Natural killer cell (primary cell): Measurements from ENCODE around the gene TEX10. TPM values are rescaled to one million over a fixed set of nuclear protein-coding genes. Genes with fewer than 3 reads are reported as not detected.

Experiments used
- ATAC-seq, 3 donors: fragments of 150-1000 bp in 2 of 3; fragments of 200-7000 bp in 1 of 3; cut with Tn5 transposase; 1 replicate in 1 of 3; 2 replicates in 2 of 3; pipeline ENCODE4 v1.10.0; 2021; ENCODE audit warnings: mild to moderate bottlenecking in 2 of 3, moderate library complexity in 2 of 3
- DNase-seq, 2 donors: peaks; one replicate each; pipeline versions ENCODE4 v3.0.0 to v3.0.0-alpha.2; 2013 to 2021; ENCODE audit warnings: mixed read lengths in 1 of 2
- H3K27ac ChIP-seq: one replicate; pipeline ENCODE4 v1.5.1; 2013; ENCODE audit warnings: mild to moderate bottlenecking, low read length
- H3K27me3 ChIP-seq: one replicate; pipeline ENCODE4 v1.6.1; 2013; ENCODE audit warnings: low read length; ENCODE audit not compliant: control insufficient read depth, insufficient read depth
- H3K36me3 ChIP-seq: one replicate; pipeline ENCODE4 v1.6.1; 2013; ENCODE audit warnings: low read length; ENCODE audit not compliant: control insufficient read depth, insufficient read depth
- H3K4me1 ChIP-seq: one replicate; pipeline ENCODE4 v1.6.1; 2013; ENCODE audit warnings: low read length; ENCODE audit not compliant: control insufficient read depth, insufficient read depth
- H3K4me3 ChIP-seq: one replicate; pipeline ENCODE4 v1.5.1; 2013; ENCODE audit warnings: low read length
- H3K9me3 ChIP-seq: one replicate; pipeline ENCODE4 v1.6.1; 2013; ENCODE audit warnings: low read length; ENCODE audit not compliant: control insufficient read depth, insufficient read depth
- H3K27ac Mint-ChIP-seq, 2 donors: one replicate each; pipeline ENCODE4 v1.8.0; 2022; ENCODE audit warnings: mild to moderate bottlenecking in 2 of 2, mixed read lengths in 2 of 2, moderate library complexity in 1 of 2
- H3K27me3 Mint-ChIP-seq, 2 donors: one replicate each; pipeline ENCODE4 v1.8.0; 2022; ENCODE audit warnings: low read depth in 2 of 2, mixed read lengths in 2 of 2
- H3K36me3 Mint-ChIP-seq: one replicate; pipeline ENCODE4 v1.8.0; 2022; ENCODE audit warnings: mixed read lengths
- H3K4me1 Mint-ChIP-seq, 2 donors: one replicate each; pipeline ENCODE4 v1.8.0; 2022; ENCODE audit warnings: mixed read lengths in 2 of 2
- H3K4me3 Mint-ChIP-seq: one replicate; pipeline ENCODE4 v1.8.0; 2022; ENCODE audit warnings: mild to moderate bottlenecking, moderate library complexity, mixed read lengths
- H3K9me3 Mint-ChIP-seq, 2 donors: one replicate each; pipeline ENCODE4 v1.8.0; 2022; ENCODE audit warnings: mixed read lengths in 2 of 2
- CTCF ChIP-seq: fragments of 200-600 bp; IDR thresholded peaks from one replicate; pipeline ENCODE4 v1.8.0; 2022; ENCODE audit warnings: antibody characterized with exemption
- WGBS: methylation state at CpG from one replicate; pipeline ENCODE4 v1.1.7; 2013; ENCODE audit warnings: missing lambda C conversion rate; ENCODE audit not compliant: insufficient coverage; 5-methylcytosine and 5-hydroxymethylcytosine counted together
- intact Hi-C: fragments of 100-400 bp; cut with micrococcal nuclease; formaldehyde crosslinking; loops from one replicate; pipeline ENCODE4 v1.14.2; 2022
- total RNA-seq, 4 donors: library from RNA; stranded (reverse); fragments of 120-200 nt in 1 of 4; gene quantifications; one replicate each; pipeline versions ENCODE4 v1.2.3 to v1.2.4, GENCODE V29; 2013 to 2022

The TEX10 gene
- total RNA-seq, 3 donors from 2014 or later (not counting 1 experiment from before 2014, with no cell fraction given) = 11.1 to 15.9 (median 13.2) TPM

- Mint-ChIP-seq H3K4me1 (peaks cover 4 to 13% of the 10 kb centered on the region in 2 donors), H3K27me3 (no peaks in the 10 kb centered on the region), H3K27ac (no peak overlapping the region), H3K36me3 (no peaks in the 10 kb centered on the region), H3K9me3 (no peaks in the 10 kb centered on the region), H3K4me3 (no peak overlapping the region)
- no peaks in the 10 kb centered on the region for H3K27me3 ChIP-seq
- H3K4me3 ChIP-seq = no peak overlapping the region
- 75% methylated on average over 1 of the region's 3 CpGs for WGBS
- ATAC-seq (no peak), DNase-seq (no peak)
- H3K27ac ChIP-seq = no peak overlapping the region
- no peak for TF ChIP-seq CTCF
- H3K9me3 ChIP-seq = no peaks in the 10 kb centered on the region
- no peaks in the 10 kb centered on the region for H3K4me1 ChIP-seq
- H3K36me3 ChIP-seq = no peaks in the 10 kb centered on the region
- intact Hi-C loops = loop anchor here (10.0 kb wide), 2 partner anchors 236 to 274 kb away; no protein-coding TSS in a partner anchor
Measured at GRCh38 chr9:100359057-100359456, 6.3 kb upstream of the TEX10 start.

- Histone ChIP-seq H3K4me1 (no peaks in the 10 kb centered on the region), H3K27ac (no peak overlapping the region), H3K36me3 (no peaks in the 10 kb centered on the region), H3K27me3 (no peaks in the 10 kb centered on the region), H3K4me3 (no peak overlapping the region), H3K9me3 (no peaks in the 10 kb centered on the region)
- DNase-seq (no peak), ATAC-seq (no peak)
- WGBS = no CpG with 5 or more reads among the region's 1 CpG
- H3K9me3 Mint-ChIP-seq = no peaks in the 10 kb centered on the region
- TF ChIP-seq CTCF = no peak
- H3K27ac Mint-ChIP-seq = no peak overlapping the region
- intact Hi-C loops = loop anchor here (10.0 kb wide), 2 partner anchors 237 to 273 kb away; no protein-coding TSS in a partner anchor
- H3K4me1 Mint-ChIP-seq = peaks cover 16 to 21% of the 10 kb centered on the region in 2 donors
- no peaks in the 10 kb centered on the region for H3K36me3 Mint-ChIP-seq
- no peaks in the 10 kb centered on the region for H3K27me3 Mint-ChIP-seq
- H3K4me3 Mint-ChIP-seq = no peak overlapping the region
Measured at GRCh38 chr9:100357501-100357900, 4.8 kb upstream of the TEX10 start.

GRCh38 chr9:100355561-100355960 is 2.8 kb upstream of the TEX10 start:
- no peak overlapping the region for H3K27ac ChIP-seq
- peaks cover 5% of the 10 kb centered on the region for H3K4me1 ChIP-seq
- H3K4me3 ChIP-seq = no peak overlapping the region
- H3K9me3 ChIP-seq = no peaks in the 10 kb centered on the region
- intact Hi-C loops = loop anchor here (10.0 kb wide), 2 partner anchors 239 to 271 kb away; no protein-coding TSS in a partner anchor
- Mint-ChIP-seq H3K4me3 (peak overlapping the region; percentile 19), H3K4me1 (peaks cover 34 to 37% of the 10 kb centered on the region in 2 donors), H3K36me3 (no peaks in the 10 kb centered on the region), H3K9me3 (no peaks in the 10 kb centered on the region), H3K27ac (no peak overlapping the region), H3K27me3 (no peaks in the 10 kb centered on the region)
- no peaks in the 10 kb centered on the region for H3K27me3 ChIP-seq
- peak in 1 of 2 donors; percentile 18 for DNase-seq
- no peak for ATAC-seq
- no peaks in the 10 kb centered on the region for H3K36me3 ChIP-seq
- no peak for TF ChIP-seq CTCF
- WGBS = 88% methylated on average over 2 of the region's 2 CpGs
